ENCODE results near the gene EPHB1. TPM values are rescaled to one million over a fixed set of nuclear protein-coding genes. Genes with fewer than 3 reads are reported as not detected.

Gene EPHB1
- total RNA-seq, 1 experiment from 2014 or later: 2.8 TPM

- Histone ChIP-seq H3T11ph (ENCODE audit: low read length) (no peak overlapping the region), H3K4me2 (ENCODE audit: insufficient read depth, insufficient read length, low read length) (no peak overlapping the region), H2BK120ac (ENCODE audit: low read depth, low read length, poor library complexity, severe bottlenecking) (no peak overlapping the region), H4K91ac (ENCODE audit: insufficient read length, low read depth, low read length) (no peak overlapping the region), H3K79me1 (ENCODE audit: insufficient read depth, low read depth, low read length, poor library complexity, severe bottlenecking) (no peaks in the 10 kb centered on the region), H3K27me3 (ENCODE audit: insufficient read depth, low read length) (no peaks in the 10 kb centered on the region), H2BK20ac (ENCODE audit: low read depth, low read length, poor library complexity, severe bottlenecking) (no peak overlapping the region), H2AFZ (ENCODE audit: low read length) (no peak overlapping the region), H3K4me1 (ENCODE audit: insufficient read depth, low read length) (no peaks in the 10 kb centered on the region), H3K27ac (ENCODE audit: insufficient read length, low read depth, low read length) (no peak overlapping the region), H2AK5ac (ENCODE audit: insufficient read length, low read length) (no peak overlapping the region), H3K14ac (ENCODE audit: insufficient read depth, low read length) (no peak overlapping the region), H3K23me2 (ENCODE audit: insufficient read length, low read depth, low read length, poor library complexity, severe bottlenecking) (no peaks in the 10 kb centered on the region), H2BK15ac (ENCODE audit: low read depth, low read length) (no peak overlapping the region), H3K18ac (ENCODE audit: insufficient read length, low read depth, low read length) (no peak overlapping the region), H3K56ac (ENCODE audit: insufficient read length, low read depth, low read length) (no peak overlapping the region), H3K9ac (ENCODE audit: extremely low read depth, insufficient read length, low read length) (no peak overlapping the region), H3K4ac (ENCODE audit: low read depth, low read length) (no peak overlapping the region), H4K5ac (ENCODE audit: insufficient read length, low read depth, low read length) (no peak overlapping the region), H2BK5ac (ENCODE audit: insufficient read length, low read length) (no peak overlapping the region), H3K23ac (ENCODE audit: insufficient read length, low read depth, low read length) (no peak overlapping the region), H3K79me2 (ENCODE audit: insufficient read depth, low read length) (no peaks in the 10 kb centered on the region), H4K8ac (replicated peaks; ENCODE audit: insufficient read length, low read depth, low read length) (no peak overlapping the region), H2BK12ac (ENCODE audit: insufficient read length, low read depth, low read length) (no peak overlapping the region), H4K20me1 (ENCODE audit: control insufficient read depth, insufficient read depth, insufficient read length) (no peaks in the 10 kb centered on the region), H3K9me3 (ENCODE audit: control insufficient read depth, low read depth, low read length) (no peaks in the 10 kb centered on the region)
- no CpG with 5 or more reads among the region's 5 CpGs for WGBS (ENCODE audit: extremely low coverage, insufficient read length, low lambda C conversion rate)
- no peaks in the 10 kb centered on the region for H3K27me3 Mint-ChIP-seq (ENCODE audit: low read depth)
- H3K4me3 Mint-ChIP-seq: no peak overlapping the region
- no peak overlapping the region for H3K27ac Mint-ChIP-seq
- H3K4me1 Mint-ChIP-seq: no peaks in the 10 kb centered on the region
- H3K9me3 Mint-ChIP-seq: no peaks in the 10 kb centered on the region
- TF ChIP-seq CTCF (conservative IDR thresholded peaks at IDR 0.05): no peak
- DNase-seq: no peak
- no peaks in the 10 kb centered on the region for H3K36me3 Mint-ChIP-seq (ENCODE audit: insufficient read depth in 1 of 3, low read depth in 3 of 3)
Measured at GRCh38 chr3:135117977-135118376, 322.9 kb downstream of the EPHB1 start.

Measured in H9 (cell line).